GM06990 (cell line): Measurements from ENCODE around the gene VPS41.

ENCODE experiments used
- DNase-seq: peaks from one replicate; pipeline ENCODE4 v3.0.0-alpha.2; 2011; ENCODE audit not compliant: insufficient read length; ENCODE audit errors: extremely low read depth
- H3K27me3 ChIP-seq: replicated peaks from 2 replicates; pipeline ENCODE4 v1.6.0; 2011; ENCODE audit warnings: low read length; ENCODE audit not compliant: control insufficient read depth, insufficient read depth
- H3K36me3 ChIP-seq: 2 replicates; pipeline ENCODE4 v1.5.1; 2011; ENCODE audit warnings: low read length; ENCODE audit not compliant: control insufficient read depth, insufficient read depth
- H3K4me3 ChIP-seq: replicated peaks from 2 replicates; pipeline ENCODE4 v1.5.1; 2011; ENCODE audit warnings: low read depth, mild to moderate bottlenecking, control low read depth, low read length
- CTCF ChIP-seq: IDR thresholded peaks from 2 replicates; pipeline ENCODE4 v1.5.1; 2011; ENCODE audit warnings: low read length, control low read depth, mild to moderate bottlenecking, inconsistent platforms; ENCODE audit not compliant: insufficient read depth, poor library complexity, severe bottlenecking

VPS41 gene

DNA sequence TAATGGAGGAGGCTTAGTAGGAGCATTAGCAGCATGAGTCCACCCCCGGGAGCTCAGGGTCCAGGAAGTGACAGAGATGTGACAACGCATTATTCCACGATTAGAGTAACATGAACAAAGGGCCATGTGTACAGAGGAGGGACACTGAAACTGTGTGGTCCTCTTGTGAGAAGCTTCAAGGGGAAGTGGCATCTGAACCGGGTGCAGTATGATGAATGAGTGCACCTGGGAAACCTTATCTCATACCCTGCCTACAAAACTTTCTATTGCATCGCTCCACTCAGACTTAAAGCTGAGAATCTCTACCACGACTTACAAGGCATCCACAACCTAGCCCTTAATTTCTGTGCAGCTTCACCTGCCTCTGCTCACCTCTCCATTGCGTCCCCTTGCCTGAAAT is 162.6 kb downstream of the VPS41 start:
- TF ChIP-seq CTCF = no peak
- Histone ChIP-seq H3K27me3 (no peaks in the 10 kb centered on the region), H3K36me3 (peaks cover 2% of the 10 kb centered on the region), H3K4me3 (no peak overlapping the region)
- no peak for DNase-seq

GRCh38 chr7:38744746-38745145 is 164.2 kb downstream of the VPS41 start:
- no peak for TF ChIP-seq CTCF
- DNase-seq = no peak

GRCh38 chr7:38743899-38744298 is 165.1 kb downstream of the VPS41 start:
- peaks cover 3% of the 10 kb centered on the region for H3K36me3 ChIP-seq
- TF ChIP-seq CTCF = no peak
- H3K4me3 ChIP-seq = no peak overlapping the region
- no peaks in the 10 kb centered on the region for H3K27me3 ChIP-seq
- no peak for DNase-seq

More at GRCh38 chr7:38744746-38745145, 164.2 kb downstream of the VPS41 start:
- H3K36me3 ChIP-seq = peaks cover 3% of the 10 kb centered on the region
- no peak overlapping the region for H3K4me3 ChIP-seq
- H3K27me3 ChIP-seq = no peaks in the 10 kb centered on the region

GRCh38 chr7:38740041-38740440 is 168.9 kb downstream of the VPS41 start:
- Histone ChIP-seq H3K4me3 (no peak overlapping the region), H3K36me3 (peaks cover 3% of the 10 kb centered on the region), H3K27me3 (no peaks in the 10 kb centered on the region)
- no peak for DNase-seq
- no peak for TF ChIP-seq CTCF

- Histone ChIP-seq H3K36me3 (peaks cover 3% of the 10 kb centered on the region), H3K4me3 (no peak overlapping the region), H3K27me3 (no peaks in the 10 kb centered on the region)
- DNase-seq = no peak
- no peak for TF ChIP-seq CTCF
Observed at GRCh38 chr7:38736138-38736537, 172.9 kb downstream of the VPS41 start.

- no peak for TF ChIP-seq CTCF
- DNase-seq = no peak
- Histone ChIP-seq H3K4me3 (no peak overlapping the region), H3K36me3 (peaks cover 4% of the 10 kb centered on the region), H3K27me3 (no peaks in the 10 kb centered on the region)
Observed at GRCh38 chr7:38731215-38731614, 177.8 kb downstream of the VPS41 start.
